GM18505 (cell line): ENCODE measurements around the gene TFB1M.

Experiments used
- ATAC-seq: cut with Tn5 transposase; IDR thresholded peaks from one replicate; pipeline ENCODE4 v1.9.1; 2021; ENCODE audit not compliant: unreplicated experiment
- POLR2A ChIP-seq: IDR thresholded peaks from 4 replicates; pipeline ENCODE4 v1.6.1; 2011; ENCODE audit warnings: borderline replicate concordance; ENCODE audit not compliant: insufficient read depth, insufficient read length; ENCODE audit errors: extremely low read depth

TFB1M gene

DNA sequence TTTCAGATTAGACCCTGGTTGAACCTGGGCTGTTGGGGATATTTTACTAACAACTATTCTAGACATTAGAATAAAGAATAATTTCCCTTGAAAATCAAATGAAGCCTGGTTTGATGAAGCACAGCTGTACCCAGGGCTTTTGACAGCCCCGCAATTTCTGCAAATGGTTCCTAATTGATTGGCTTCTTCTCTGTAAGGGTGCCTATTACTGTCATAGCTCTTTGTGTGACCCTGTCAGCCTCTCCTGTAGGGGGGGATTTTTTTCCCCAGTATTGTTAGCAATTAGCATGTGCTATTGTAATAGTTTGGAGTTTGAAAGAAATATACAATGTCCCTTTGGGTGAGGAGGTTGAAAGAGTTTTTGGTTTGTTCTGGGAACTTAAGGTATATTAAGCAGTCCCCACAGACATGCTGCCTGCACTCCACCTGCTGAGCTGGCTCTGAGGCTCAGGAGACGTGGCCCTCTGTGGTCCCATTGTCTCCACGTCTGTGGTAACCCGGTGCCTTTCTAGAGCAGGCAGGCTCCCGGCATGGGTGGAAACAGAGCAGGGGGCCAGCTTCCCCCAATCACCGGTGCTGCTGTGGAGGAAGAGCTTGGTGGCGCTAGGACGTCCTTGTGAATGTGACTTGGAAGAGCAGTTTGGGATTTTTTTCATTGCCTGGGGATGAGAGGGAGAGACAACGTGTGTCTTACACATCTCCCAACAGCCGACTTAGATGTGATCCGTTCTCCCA lies 97.8 kb downstream of the TFB1M start:
- no peak for TF ChIP-seq POLR2A
- no peak for ATAC-seq

DNA sequence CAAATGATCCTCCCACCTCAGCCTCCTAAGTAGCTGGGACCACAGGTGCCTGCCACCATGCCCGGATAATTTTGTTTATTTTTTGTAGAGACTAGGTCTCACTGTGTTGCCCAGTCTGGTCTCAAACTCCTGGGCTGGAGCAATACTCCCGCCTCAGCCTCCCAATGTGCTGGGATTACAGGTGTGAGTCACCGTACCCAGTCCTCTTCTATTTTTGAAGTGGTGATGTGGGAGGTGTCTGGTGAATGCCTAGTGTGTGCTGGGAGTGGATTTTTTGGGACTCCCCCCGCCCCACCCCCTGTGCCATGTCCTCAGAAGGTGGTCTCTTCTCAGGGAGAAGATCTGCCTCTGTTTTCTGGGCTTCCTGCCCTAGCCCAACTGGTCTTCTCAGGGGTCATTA lies 98.4 kb downstream of the TFB1M start:
- no peak for TF ChIP-seq POLR2A

DNA sequence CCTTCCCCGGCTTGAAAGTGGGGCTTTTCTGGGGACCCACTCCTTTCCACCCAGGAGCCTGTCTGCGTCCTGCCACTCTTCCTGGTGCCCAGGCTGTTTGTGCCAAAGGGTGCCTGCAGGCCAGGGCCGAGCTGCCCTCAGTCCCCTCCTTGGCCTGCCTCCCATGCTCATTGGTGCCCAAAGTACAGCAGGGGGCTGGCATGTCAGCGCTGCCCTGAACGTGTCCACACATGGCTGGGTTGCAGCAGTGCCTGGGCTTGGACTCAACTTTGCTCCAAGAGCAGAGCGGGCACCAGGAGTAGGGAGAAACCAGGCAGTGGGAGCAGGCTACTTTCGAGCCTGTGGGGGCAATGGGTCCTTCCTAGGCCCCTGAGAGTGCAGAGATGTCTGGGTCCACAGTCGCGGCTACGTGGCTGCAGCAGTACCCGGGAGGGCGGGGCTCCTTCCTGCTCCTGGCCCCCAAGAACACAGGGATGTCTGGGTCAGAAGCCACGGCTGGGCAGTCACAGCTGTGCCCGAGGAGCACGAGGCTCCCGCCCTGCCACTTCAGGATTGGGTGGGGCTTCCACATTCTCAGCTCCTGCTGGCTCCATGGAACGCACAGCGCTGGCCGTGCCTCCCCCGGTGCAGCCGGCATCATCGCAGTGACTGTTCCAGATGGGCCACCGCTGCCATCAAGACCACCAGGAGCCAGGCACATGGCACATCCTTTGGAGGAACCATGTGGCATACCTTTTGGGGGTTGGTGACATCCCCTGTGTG lies 100.5 kb downstream of the TFB1M start:
- TF ChIP-seq POLR2A: no peak
- ATAC-seq: no peak

More for the DNA sequence above, 98.4 kb downstream of the TFB1M start:
- no peak for ATAC-seq

DNA sequence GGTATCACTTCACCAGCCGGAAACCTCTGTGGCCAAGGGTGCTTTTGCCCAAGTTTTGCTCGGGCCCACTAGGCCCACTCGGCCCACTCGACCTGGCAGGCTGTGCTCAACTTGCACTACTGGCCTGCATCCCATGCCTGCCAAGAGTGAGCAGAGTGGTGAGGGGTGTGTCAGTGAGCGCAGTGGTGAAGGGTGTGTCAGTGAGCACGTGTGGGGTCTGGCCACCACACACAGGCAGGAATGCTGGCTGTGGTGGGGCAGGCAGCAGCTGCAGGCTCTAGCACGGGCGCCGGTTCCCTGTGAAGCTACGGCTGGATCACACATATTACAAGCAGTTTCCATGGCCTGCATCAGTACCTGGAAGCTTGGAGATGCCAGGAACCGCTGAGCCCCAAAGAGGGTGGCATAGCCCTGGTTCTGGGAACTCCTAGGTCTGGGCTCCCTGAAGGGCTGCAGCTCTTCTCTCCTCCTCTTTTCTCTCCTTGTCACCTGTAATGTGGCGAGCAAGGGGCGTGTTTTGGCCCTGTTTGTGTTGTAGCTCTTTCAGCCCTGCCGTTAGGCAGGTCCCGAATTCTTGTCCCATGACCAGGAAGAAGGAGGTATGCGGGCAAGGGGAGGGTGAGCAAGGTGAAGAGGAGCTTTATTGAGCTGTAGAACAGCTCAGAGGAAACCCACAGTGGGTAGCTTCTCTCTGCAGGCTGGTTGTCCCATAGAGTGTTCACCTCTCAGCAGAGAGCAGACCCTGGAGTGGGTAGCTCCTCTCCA lies 101.5 kb downstream of the TFB1M start:
- no peak for TF ChIP-seq POLR2A
- no peak for ATAC-seq

DNA sequence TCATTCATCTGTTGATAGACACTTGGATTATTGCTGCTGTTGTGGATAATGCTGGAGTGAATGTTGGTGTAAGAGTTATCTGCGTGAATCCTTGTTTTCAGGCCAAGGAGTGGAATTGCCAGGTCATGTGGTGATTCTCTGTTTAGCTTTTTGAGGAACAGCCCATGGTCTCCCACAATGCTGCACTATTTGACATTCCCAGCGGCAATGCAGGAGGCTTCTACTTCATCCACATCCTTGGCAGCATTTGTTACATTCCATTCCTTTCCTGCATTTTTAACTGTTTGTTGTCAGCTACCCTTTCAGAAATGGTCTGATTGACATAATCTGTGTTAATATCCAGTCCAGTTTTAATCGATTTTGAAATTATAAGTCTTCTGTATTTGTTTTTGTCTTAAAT lies 102.2 kb downstream of the TFB1M start:
- TF ChIP-seq POLR2A: no peak

DNA sequence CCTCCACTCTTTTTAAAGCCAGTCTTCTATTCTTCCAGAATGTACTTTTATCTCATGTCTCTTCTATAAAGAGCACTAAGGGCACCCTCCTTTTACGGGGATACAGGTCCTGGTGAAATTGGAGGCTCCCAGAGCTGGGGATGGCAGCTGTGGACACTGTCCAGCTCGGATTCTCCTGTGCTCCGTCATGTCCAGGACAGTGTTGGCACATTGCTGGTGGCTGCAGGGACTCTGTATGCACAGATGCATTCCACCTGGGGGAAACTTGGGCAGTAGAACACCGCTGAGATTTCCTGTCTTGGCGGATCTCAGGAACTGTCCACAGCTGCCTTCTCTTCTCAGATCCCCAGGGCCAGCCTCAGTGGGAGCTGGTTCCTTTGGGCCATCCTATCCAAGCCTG lies 107.1 kb downstream of the TFB1M start:
- no peak for TF ChIP-seq POLR2A
- no peak for ATAC-seq

More for the DNA sequence above, 102.2 kb downstream of the TFB1M start:
- ATAC-seq: no peak
